HK-2 (cell line): ENCODE measurements around the gene ENO4.

Experiments used
- DNase-seq: peaks from one replicate; pipeline ENCODE4 v3.0.0-alpha.2; 2018; ENCODE audit not compliant: unreplicated experiment

ENO4 gene

DNA sequence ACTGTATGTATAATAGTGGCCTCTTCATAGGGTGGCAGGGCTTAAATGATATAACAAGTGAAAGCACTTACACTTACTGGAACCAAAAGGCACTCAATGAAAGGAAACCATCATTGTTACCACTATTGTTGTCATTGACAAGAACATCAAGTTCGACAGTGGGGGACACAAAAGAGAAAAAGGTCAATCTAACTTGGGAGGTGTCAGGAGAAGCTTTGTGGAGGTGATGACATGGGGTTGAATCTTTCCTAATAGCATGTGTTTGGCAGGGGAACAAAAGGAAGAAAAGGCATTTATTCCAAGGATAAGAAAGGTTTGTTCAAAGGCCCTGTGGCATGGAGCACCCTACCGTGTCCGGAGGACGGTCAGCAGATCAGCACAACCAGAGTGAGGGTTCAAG lies 18.2 kb upstream of the ENO4 start:
- no peak for DNase-seq

DNA sequence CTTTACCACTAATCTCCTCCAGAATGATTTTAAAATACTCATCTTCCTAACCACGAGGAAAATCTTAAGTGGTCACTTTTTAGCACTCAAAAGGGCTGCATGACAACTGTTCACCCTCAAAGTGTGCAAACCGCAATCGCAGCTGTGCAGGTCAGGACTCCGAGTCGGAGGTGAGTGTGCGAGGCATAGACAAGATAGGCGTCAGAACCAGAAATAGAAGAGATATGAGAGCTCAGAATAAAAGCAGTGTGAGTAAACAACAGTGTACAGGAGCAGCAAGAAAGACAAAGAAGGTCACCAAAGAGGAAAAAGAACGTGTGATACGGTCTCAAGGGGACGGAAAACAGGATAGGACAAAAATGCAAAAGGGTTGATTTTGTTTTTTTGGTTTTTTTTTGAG lies 17.5 kb upstream of the ENO4 start:
- no peak for DNase-seq

DNA sequence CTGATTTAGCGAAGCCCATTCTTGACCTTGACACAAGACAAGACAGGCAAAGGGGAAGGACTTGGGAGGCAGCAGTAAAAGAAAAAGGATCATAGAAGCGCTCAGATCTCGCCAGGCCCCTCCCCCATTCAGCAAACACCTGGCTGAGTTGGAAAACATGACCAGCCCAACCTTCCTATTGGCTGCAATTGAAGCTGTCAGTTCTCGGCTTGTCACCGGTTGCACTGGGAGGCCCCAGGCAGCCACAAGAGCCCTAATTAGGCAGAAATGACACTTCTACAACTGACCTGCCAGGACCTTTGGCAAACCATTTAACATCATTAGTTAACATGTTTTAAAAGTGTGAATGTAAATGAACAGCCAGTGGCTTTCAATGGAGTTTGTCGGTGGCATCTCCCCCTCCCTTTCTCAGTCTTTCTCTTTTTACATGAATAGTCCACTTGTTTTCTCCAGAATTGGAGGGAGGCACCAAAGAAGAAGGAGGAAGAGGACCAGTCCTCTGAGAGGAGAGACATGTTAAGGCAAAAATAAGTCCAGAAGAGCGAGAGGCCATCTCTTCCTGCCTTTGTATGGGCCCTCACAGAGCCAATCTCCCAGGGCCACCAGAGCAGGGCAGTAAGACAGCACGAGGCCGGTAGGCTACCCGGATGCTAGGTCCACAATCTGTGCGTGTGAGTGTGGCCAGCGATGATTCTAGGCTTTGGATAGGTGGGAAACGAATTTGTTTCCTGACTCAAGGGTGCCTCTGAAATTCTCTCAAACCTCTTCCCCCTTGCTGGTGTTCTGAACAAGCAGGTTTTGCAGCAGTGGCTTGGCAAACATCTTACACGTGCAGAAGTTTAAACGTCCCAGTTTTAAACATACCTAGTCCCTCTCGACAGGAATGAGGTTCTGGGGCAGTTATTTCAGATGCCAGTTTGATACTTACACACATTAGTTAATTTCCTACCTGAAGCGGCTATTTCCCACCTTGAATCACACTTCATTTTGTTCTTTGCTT lies 15.0 kb upstream of the ENO4 start:
- DNase-seq = no peak

DNA sequence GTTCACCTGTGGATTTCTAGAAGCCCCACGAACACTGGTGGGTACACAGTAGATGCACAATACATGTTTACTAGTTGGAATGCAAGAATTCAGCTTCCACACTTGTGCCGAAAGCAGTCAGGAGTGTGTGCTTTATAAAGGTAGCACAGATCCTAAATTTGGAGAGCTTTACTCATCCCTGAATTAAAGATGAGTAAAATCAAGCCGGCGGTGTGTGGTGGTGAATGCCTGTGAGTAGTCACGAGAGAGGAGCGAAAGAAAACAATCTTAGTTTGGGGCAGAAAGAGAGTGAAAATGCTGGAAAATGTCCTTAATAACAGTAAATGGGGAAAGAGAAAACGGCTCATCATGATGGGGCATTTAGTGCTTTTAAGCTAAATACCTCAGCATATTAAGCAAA lies 13.6 kb upstream of the ENO4 start:
- DNase-seq = no peak

DNA sequence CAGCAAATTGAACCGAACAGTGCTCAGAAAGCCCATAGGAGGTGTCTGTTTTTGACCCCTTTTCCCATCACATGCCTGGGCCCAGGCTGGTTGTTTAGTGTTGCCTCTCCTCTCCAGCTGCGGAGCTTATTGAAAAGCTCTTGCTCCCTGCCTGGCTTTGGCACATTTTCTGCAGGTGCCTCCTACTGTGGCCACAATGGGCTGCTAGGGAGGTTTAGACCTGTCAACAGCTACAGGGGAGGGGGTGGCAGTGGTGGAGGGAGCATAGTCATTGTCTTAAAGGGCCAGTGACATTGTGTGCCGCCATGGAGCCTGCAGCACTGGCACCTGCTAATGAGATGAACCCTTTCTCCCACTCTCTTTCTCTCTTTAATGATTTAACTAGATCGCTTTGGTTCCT lies 13.2 kb upstream of the ENO4 start:
- no peak for DNase-seq

DNA sequence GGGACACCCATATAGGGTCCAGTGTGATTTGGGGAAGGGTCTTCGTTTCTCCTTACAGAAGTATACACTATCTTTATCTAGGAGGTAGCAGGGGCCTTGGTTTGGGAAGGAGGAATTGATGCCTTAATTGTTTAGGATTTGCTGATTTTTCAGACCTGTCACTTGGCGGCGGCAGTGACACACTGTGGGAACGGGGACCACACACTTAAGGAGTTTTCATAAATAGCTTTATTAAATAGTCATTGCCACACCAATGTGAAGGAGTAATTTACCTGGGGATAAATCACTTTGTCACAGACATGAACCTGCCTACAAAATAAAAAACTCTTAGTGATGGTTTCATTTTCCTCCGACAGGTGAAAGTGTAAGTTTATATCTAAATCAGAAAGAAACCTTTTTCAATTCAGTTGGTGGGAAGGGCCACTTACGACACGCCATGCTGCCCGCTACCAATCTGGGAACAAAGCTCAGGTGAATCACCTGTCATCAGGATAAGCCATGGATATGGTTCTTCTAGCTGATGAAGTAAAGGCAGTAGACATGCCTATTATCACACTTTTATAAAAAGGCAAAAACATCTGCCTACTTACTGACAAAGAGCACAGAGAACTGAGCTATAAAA lies 12.3 kb upstream of the ENO4 start:
- DNase-seq = no peak

DNA sequence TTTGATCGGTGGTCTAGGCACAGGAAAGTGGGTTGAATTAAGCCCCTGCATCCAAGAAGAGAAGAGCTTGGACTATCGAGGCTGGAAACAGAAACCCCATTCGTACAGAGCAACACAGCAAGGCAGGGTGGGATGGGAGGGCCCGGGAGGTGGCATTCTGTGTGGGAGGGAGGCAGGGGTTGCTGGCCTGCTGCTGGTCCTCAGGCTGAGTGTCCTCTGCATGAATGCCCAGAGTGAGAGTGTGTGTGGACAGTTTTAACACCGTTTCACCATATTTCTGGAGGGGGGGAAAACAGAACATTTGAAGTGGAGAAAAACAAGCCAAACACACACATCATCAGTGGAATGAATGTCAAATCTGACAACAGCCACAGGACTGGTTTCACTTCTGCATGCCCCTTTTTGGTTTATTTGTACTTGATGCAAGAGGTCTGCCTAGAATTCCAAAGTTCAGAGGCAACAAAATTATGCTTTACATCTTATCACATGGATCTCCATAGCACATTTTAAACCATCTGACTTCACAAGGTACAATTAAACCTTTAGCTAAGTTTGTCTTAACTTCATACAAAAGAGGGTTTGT lies 11.1 kb upstream of the ENO4 start:
- DNase-seq = no peak

DNA sequence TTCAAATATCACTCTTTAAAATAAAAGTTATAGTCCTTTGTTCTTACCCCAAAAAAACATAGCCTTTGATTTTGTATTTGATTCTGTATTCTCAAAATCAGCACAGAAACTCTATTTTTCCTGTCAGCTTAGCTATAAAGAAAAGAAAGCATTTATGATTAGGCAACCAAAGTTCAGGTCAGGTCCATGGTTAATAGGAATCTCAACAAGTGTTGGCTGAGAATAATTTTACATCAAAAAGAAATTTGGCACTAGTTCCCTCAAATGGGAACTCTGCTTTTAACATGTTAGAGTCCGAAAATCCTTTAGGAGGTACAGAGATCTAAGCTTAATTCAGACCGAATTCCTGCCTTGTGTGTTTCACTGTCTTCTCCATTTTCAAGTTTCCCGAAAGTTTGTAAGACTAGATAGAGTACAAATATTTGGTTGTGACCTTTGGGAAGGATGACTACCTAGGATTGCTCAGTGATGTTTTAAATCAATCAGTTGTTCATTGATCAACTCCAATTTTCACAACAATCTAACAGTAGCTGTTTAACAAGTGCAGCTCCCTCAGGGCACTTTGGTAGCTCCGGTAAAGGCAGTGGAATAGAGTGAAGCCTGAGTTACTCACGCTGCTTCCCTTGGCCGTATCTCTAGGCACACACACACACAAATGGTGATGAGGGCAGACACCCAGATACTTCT lies 8.8 kb upstream of the ENO4 start:
- DNase-seq = no peak

DNA sequence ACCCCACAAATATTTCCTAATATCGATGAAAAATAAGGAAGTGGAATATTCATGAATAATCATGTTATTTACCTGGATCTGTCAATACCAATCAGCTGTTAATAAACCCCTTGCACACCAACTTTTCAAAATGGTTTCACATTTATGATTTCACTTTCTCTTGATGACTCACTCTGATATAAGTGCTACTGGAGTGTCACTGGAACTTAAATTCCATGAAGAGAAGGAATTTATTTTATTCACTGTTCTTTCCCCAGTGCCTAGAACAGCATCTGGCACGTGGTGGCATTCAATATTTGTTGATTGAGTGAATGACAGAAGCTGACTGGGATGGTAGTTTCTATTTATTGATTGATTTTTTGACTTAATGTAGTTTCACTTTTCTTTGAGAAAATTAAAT lies 3.5 kb upstream of the ENO4 start:
- no peak for DNase-seq

DNA sequence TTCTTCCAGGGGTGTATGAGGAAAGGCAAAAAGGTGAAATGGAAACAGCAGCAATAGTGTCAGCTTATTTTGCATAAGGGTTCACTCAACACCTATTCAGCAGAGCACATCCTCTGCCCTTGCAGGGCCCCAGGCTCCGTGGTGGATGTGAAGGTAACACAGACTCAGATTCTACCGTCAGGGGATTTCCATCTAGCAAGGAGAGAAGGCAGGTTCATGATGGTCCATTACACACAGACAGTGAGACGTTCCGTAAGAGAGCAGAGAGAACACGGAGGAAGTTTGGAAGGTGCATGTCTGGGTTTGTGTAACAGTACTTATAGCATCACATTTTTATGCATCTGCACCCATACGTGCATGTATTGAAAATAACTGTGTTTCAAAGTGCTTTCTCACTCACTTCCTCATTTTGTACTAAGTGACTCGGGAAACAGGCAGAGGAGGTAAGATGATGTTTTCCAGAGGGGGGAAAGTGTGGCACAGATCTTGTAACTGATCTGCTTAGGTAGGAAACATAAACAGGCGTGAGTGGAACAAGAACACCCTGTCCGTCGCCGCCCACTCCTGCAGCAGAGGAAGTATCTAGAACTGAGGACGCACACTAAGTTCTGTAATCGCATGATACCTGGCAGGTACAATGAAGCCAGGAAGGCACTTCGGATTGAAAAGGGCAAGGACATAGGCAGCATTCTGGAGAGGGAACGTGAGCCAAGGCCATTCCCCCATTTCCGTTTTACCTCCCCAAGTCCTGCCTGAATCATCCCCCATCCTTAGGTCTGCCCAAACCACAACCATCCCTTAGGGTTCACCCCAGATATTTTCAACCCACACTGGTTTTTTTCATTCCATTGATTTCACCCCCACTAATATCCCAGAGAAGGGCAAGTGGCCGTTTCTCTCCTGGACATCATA lies 1.0 kb upstream of the ENO4 start:
- DNase-seq = no peak

DNA sequence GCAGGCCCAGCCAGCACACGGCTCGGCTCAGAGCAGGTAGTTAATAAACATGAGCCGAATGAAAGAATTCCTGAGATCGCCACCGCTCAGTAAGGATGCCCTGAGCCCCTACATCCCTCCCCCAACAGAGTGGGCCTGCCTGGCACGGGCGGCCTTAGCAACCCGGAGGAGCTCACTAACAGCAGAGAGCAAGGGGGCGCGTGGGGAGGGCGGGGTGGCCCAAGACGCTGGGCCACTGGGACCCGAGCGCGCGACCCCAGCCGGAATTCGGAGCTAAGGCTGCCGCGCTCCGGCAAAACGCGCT lies 403 bp upstream of the ENO4 start:
- DNase-seq = no peak

DNA sequence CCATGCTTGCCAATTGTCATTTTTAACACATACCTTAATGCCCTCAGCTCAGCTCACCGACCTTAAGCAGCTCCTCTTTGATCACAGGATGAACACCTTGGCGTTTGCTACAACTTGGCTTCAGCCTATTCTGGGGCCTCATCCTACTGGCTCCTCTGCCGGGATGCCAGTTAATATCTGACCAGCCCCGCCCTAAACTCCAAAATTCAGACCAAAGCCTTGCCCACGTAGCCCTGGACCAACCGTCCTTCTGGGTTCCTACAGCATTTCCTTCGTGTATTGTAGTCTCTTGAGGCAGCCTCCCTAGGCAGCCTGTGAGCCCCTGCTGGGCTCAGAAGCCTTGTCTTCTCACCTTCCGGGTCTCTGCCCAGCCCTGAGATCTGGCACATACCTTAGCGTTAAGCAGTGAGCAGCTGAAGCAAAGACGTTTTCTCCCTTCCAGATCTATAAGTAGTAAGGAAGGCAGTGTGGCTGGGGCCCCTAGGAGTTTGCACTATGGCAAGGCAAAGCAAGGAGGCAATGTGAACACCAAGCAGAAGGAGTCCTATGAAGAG lies 836 bp downstream of the ENO4 start:
- DNase-seq = no peak

DNA sequence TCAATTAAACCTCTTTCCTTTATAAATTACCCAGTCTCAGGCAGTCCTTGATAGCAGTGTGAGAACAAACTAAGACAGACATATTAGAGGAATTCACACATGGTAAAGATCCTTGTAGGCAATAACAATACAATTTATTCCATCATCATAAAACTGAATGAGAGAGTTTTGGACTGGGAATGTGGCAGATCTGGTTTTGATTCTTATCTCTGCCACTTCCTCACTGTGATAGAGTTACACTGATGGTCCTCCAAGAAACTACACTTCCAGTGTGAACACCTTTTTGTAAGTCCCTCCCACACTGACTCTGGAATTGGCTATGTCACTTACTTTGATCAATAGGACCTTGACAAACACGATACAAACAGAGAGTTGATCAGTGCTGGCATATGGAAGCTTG lies 2.9 kb downstream of the ENO4 start:
- no peak for DNase-seq

DNA sequence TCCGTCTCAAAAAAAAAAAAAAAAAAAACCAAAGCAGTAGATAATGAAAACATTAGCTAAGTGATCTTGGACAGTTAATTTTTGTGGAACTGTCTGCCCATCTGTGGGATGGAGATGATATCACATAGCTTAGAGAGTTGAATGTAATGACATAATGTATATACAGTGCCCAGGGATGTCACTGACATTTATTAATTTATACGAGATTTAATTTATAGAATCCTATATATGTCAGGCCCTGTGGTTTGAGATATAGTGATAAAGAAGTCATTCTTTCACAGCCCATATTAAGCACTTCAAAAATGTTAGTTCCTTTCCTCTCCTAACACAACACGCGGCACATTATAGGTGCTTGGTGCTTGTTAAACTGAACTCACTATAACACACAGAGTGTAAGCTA lies 4.0 kb downstream of the ENO4 start:
- no peak for DNase-seq

DNA sequence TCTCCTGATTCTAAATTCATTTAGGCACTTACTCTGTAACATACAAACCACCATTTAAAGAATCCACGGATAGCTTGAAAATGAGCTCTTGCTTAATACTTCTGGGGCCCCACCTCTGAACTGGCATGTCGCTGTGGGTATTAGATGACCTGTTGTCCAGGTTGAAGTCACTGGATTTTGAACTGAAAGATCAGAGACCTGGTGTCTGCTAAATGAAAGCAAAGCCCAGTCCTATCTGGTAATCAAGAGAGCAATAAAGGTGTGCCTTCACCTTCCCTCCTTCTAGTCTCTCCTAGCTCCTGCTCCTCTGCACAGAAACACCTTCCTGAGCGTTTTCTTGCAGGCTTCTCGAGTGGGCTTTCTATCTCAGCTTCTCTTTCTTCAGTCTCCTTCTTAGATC lies 4.4 kb downstream of the ENO4 start:
- DNase-seq = no peak

DNA sequence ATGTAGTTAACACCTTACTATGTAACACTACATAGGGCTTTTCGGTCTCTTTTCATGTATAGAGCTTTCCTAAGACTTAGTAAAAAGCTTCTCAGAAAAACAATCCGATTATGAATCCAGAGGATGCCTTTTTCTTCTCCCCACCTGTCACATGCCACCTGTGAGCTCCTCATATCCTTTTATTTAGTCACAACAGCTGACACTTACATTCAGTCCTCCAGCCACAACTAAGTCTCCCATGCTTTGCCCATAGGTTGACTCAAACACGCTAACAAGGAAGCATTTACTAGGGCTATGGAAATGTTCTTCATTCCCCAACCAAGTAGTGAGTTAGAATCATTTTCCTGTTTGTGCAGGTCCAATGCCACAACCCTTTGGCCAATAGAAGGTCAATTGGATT lies 7.9 kb downstream of the ENO4 start:
- DNase-seq = no peak

DNA sequence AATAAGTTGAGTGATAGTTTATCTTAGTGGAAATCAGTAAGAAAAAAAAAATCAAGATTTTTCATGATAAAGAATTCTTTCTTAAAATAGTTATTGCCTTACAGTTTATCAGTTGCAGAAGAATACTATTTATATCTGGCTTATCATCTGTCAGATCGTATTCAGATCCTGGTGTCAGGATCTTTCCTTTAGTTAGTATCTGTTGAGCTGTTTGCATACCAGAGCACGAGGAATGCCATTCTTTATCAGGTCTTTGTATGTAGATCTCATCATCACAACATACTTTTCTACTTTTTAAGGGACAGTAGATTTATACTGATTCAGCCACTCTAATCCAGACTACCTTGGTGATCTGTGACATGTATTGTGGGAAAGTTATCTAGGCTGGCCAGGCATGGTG lies 12.5 kb downstream of the ENO4 start:
- no peak for DNase-seq

DNA sequence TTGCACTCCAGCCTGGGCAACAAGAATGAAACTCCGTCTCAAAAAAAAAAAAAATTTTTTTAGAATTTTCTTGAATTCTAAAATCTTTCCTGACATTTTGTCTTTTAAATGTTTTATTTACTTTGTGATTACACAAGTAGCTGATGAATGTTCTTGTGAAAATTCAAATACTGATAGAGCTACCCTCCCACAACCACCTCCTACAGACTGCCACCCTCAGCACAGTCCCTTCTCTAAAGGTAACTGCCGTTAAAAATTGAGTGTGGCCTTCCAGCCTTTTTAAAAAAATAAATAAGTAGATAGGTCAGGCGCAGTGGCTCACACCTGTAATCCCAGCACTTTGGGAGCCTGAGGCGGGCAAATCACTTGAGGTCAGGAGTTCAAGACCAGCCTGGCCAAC lies 15.1 kb downstream of the ENO4 start:
- no peak for DNase-seq

DNA sequence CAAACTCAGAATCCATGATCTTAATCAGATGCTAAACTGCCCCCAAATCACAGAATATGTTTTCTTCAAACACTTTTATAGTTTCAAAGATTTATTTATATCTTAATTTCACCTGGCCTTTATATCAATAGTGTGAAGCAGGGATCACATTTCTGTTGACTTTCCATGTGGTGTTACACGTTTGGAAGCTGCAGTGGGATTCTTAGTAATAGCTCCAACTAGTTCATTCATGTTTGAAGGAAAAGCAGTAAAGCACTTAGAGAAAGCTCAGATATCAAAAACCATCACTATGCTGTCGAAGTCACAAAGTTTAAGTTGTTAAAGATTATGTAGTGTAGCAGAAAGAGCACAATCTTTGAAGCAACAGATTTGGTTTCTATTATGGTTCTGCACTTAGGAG lies 16.8 kb downstream of the ENO4 start:
- DNase-seq = no peak

DNA sequence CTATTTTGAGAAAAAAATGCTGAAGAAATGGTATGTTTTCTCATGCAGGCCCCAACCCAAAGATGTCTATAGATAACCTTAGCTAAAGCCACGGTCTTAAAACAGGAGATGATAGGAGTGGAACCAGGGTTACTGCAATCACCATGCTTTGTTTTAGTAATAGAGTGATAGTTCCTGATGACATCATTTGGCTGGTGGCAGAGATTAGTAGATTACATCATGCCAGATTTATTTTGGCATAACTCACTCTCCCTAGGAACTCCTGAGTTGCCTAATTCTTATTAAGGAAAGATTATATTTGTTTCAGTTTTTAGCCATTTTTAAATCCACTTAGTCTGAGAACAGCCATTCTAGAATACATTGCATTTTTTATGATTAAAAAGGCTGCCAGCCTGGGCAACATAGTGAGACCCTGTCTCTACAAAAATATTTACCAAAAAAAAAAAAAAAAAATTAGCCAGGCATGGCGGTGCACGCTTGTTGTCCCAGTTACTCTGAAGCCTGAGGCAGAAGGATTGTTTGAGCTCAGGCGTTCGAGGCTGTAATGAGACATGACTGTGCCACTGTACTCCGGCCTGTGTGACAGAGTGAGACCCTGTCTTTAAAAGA lies 17.8 kb downstream of the ENO4 start:
- DNase-seq = no peak

DNA sequence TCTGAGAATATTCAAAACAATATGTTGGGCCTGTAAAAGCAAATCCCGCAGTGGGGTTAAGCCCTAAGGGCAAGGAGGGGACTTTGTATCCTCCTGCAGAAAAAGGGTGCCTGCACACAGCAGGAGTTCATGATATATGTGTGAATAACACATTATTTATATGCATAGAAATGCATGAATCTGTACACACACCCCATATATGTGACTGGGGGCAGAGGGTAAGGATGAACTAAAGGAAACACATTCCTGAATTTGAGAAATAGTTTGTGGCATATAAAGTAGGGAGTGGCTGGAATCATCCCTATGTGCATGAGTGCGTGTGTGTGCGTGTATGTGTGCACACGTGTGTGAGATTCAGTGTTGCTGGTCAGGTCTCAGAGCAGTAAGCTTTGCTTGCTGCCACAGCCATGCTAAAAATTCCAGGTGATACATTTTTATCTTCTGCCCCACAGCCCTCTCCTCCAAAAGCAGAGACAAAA lies 18.9 kb downstream of the ENO4 start:
- no peak for DNase-seq
